8988T (cell line): ENCODE data around the gene TFAP2E.
A peak's percentile ranks its signal among the peaks of the same experiment; 100 is the strongest.

ENCODE experiments used
- DNase-seq: peaks from one replicate; pipeline ENCODE4 v3.0.0; 2011

The TFAP2E gene

DNA sequence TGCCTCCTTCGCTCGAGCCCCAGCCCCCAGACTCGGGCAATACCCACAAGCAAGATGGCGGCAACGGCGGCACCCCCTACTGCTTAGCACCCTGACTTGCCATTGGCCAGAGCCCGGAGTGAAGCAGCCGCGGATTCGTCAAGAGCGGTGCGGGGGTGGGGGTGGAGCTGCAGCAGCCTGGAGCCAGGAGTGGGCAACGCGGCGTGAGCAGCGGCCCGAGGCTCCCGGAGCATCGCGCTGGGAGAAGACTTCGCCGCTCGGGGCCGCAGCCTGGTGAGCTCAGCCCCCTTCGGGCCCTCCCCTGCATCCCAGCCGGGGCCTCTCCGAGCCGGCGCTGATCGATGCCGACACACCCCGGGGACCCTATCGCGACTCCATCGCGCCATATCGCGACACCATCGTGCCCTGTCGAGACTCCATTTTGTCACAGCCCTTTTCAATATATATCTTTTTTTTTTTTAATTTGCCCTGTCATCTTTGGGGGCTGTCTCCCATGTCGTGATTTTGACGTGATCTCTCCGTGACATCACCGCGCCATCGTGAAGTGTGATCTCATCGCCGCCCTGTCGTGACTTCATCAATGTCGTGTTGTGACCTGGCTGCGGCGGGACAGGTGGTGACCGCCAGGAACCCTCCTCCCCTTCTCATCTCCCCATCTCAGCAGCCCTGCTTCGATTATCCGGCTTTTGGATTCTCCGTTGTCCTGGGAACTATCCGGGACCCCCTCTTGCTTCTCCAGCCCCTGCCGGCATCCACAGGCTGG lies 15.3 kb upstream of the TFAP2E start, which contains the start of gene NCDN:
Gene NCDN (plus strand): TSS at position 189 of the 763 bp plus-strand sequence. CDS start 392 bp downstream, at position 581.
- peak; percentile 72 for DNase-seq

DNA sequence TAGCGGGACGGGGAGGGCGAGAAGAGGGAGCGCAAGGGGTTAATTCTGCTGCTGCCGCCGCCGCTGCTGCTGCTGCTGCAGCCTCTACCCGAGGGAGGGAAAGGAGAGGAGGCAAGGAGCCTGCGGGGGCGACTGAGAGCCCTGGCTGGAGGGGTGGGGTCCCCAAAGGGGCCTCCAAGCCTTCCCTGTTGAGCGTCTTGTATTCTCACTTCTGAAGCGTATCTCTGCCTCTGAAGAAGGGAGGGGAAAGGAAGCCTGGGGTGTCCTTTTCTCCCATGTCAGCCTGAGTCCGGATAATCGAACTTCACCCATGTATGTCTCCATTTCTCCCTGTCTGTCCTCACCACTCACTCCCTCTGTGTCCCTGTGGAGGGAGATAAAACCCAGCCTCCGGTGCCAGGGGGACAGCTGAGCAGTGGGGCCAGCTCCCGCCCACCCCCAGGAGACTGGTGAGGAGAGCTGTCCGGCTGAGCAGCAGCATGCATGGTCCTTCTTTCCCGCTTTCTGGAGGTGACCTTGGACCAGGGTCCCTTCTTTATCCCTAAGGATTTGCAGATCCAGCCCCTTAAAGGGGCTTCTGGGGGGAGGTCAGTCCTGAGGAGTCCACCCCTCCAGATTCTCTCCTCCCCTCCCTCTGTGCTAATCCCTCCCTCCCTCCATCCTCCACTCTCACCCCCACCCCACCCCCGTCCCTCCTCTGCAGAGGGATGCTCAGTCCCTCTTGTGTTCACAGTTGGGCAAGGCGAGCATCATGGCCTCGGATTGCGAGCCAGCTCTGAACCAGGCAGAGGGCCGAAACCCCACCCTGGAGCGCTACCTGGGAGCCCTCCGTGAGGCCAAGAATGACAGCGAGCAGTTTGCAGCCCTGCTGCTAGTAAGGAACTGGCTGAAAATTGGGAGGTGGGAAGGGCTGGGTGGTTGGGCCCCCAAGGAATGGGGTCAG lies 14.5 kb upstream of the TFAP2E start:
- no peak for DNase-seq

DNA sequence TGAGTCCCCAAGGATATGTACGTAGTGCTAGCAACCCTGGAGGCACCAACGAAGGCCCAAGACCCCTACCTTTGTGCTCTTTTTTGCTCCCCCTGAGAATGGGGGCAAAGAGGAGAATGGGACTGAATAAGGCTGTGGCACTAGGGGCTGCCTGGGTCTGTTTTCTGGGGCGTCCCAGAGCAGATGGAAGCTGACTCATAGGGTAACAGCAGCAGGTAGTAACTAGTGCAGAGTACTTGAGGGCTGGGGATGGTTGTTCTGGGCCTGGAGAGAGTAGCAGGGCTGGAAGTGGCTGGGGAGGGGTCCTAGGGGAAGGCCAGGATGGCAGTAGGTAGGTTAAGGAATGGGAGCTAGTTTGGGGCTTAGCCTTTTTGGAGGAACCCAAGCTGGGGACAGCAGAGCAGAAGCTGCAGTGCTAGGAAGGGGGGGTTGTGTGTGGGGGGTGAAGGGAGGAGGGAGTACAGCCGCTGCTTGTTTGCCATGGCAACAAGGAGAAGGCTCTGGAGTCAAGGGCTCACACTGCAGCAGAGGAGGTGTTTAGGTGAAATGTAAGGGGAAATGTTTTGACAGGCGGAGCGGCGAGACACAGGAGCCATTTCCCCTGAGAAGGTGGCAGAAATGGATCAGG lies 13.7 kb upstream of the TFAP2E start:
- DNase-seq = no peak

DNA sequence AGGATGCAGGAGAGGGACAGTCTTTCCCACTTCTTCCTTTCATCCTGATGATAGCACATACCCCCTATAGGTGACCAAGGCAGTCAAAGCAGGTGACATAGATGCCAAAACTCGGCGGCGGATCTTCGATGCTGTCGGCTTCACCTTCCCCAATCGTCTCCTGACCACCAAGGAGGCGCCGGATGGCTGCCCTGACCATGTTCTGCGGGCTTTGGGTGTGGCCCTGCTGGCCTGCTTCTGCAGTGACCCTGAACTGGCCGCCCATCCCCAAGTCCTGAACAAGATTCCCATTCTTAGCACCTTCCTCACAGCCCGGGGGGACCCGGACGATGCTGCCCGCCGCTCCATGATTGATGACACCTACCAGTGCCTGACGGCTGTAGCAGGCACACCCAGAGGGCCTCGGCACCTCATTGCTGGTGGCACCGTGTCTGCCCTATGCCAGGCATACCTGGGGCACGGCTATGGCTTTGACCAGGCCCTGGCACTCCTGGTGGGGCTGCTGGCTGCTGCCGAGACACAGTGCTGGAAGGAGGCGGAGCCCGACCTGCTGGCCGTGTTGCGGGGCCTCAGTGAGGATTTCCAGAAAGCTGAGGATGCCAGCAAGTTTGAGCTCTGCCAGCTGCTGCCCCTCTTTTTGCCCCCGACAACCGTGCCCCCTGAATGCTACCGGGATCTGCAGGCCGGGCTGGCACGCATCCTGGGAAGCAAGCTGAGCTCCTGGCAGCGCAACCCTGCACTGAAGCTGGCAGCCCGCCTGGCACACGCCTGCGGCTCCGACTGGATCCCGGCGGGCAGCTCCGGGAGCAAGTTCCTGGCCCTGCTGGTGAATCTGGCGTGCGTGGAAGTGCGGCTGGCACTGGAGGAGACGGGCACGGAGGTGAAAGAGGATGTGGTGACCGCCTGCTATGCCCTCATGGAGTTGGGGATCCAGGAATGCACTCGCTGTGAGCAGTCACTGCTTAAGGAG lies 12.6 kb upstream of the TFAP2E start:
- no peak for DNase-seq

DNA sequence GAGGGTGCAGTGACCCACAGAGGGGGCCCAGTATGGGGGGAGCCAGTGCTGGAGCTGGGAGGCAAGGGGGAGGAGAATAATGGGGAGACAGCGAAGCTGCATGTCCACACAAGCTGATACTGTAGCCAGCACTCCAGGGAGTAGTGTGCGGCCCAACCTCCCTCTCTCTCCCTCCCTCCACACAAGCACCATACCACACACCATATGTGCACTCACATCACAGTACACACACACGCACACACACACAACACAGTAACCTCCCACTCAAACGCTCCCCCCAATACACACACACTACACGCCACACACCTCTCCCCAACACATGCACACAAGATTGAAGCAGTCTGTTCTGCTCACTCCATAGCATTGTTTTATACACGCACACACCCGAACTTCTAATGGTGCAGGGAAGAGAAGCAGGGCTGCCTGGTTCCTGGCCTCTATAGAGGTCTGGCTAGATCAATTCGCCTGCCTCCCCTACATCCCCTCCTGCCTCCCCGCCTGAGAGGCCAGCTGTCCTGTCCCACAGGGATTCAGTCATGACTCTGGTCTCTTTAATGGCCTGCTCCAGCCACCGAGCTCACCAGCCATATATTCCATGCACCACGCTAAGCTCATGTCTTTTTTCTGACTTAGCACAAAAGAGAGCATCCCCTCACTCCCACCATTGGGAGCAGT lies 11.7 kb upstream of the TFAP2E start:
- DNase-seq = no peak

DNA sequence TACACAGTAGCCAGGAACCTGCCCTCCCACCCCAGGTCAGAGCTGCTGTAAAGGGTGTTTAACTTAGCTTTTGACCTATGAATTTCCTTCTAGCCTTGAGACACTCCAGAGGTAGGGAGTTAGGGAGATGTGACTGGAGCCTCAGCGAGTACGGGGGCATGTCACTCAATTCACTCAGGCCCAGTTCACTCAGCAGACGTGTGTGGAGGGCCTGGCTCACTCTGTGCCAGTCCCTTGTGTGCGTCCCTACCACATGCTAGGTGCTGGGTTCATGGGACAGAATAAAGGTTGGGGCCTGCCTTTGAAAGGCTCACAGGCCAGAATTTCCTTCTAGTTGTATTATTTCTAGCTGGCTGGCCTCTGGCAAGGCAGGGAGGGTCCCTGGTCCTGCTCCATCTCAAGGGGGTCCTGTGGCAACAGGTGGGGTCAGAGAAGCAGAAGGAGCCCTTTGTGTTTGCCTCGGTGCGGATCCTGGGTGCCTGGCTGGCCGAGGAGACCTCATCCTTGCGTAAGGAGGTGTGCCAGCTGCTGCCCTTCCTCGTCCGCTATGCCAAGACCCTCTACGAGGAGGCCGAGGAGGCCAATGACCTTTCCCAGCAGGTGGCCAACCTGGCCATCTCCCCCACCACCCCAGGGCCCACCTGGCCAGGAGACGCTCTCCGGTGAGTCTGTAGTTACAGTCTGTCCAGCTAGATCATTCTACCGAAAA lies 11.0 kb upstream of the TFAP2E start:
- no peak for DNase-seq

DNA sequence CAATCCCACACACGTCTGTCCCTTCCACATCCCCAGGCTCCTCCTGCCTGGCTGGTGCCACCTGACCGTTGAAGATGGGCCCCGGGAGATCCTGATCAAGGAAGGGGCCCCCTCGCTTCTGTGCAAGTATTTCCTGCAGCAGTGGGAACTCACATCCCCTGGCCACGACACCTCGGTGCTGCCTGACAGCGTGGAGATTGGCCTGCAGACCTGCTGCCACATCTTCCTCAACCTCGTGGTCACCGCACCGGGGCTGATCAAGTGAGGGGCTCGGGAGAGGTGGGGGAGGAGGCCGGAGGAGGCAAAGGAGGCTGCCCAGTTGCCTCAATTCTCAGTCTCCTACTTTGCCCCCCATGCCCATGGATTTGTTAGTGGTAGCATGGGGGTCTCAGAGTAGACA lies 9.9 kb upstream of the TFAP2E start:
- no peak for DNase-seq

DNA sequence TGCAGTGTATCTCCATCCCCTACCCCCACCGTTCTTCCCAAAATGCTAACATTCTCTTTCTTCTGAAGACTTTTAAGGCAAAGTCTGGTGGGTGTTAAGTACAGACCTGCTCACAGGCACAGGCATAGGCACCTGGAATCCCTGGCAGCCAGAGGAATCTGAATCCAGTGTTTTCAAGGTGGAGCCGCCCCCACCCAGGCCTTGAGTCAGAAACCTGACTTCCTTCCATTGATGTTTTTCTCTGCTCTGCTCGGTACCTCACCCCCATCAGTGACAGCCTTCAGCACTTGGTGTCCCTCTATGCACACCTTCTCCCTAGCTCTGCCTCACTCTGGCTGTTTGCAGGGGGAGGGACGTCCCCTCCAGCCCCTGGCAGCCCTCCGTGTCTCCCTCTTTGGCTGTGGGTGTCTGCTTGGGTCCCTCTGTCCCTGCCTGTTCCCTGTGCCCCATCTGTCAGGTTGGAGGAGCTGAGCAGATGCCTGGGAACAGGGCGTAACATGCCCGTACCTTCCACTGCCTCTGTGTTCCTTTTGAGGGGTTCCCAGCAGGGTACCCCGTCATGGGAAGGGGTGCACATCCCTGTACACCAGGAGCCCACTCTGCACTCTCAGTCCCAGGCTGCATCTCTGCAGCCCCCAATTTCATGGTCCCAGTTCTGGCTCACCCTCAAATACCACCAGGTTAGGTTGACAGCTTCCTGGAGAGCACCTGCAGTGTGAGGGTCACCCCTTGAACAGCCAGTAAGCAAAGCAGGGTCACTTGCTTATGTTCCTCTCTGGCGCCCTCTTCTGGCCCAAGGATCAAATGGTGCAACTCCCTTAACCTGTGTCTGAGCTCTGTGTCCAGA lies 8.9 kb upstream of the TFAP2E start:
- DNase-seq = peak; percentile 70

DNA sequence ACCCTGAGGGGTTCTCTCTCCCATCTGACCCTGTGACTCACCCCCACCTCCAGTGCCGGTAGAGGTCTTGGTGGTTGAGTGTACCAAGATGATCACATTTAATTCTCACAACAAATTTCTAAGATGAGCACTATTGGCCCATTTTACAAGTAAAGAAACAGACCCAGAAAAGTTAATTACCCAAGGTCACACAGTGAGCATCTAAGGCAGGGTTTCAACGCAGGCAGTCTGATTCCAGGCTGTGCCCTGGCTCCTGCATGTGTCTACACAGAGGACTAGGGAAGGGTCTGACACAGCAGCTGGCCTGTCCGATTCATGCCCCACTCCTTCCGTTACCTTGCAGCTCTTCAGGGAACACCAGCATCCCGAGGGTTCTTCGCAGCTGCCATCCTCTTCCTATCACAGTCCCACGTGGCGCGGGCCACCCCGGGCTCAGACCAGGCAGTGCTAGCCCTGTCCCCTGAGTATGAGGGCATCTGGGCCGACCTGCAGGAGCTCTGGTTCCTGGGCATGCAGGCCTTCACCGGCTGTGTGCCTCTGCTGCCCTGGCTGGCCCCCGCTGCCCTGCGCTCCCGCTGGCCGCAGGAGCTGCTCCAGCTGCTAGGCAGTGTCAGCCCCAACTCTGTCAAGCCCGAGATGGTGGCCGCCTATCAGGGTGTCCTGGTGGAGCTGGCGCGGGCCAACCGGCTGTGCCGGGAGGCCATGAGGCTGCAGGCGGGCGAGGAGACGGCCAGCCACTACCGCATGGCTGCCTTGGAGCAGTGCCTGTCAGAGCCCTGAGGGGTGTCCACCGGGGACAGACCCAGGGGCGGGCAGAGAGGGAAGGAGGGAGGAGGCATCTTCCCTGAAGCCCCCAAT lies 8.0 kb upstream of the TFAP2E start:
- DNase-seq = no peak

DNA sequence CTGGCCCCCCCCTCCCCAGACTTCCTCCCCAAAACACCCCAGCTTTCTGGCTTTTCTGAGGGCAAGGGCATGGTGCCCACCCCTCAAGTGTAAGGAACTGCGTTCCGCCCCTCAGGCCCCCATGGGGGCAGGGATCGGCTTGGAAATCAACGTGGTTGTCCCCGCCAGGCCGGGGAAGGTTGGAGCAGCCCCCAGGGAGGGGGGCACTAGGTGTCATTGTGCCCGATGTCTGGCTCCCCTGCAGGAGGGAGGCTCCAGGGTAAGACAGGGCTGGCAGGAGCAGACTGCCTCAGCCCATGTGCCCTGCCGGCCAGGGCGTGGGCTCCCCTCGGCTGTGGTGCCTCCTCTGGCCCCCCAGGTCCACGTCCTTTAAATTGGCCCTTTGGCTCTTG lies 7.4 kb upstream of the TFAP2E start:
- DNase-seq = no peak

DNA sequence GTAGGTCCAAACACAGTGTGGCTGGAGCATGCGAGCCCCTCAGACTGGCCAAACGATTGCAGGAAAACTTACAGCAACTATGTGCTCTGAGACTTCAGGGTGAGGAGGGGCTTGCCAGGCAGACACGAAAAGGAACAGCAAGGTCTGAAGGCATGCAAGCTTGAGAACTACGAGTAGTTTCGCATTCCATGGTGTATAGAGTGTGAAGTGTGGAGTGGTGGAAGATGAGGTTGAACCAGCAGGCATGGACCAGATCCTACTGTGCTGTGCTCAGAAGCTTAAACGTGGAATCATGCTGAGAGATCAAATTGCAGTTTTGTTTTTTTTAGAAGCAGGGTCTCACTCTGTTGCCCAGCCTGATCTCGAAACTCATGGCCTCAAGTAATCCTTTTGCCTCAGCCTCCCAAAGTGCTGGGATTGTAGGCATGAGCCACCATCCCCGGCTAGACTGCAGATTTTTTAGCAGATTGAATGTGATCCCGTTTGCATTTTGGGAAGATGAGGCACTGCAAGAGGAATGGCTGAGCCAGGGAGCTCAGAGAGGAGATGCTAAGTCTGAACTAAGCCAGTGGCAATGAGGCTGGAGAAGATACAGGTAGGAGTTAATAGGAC lies 5.1 kb upstream of the TFAP2E start:
- no peak for DNase-seq

DNA sequence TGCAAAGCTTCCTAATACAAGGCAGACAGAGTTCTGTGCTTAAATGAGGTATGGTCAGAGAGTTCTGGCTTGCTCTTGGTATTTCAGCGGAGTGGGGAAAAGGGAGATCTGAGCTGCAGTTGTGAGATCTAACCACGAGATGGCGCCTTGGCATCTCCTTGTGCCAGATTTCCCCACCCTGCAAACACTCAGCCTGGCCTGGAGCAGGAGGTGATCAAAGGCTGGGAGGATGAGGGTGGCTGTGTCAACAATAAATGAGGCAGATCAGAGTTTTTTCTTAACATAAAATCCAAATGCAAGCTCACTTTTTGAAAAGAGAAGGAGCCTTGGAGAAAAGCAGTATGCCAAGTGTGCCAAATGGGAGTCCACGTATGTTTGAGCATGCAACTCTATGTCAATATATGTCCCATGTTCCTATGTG lies 4.1 kb upstream of the TFAP2E start:
- DNase-seq = peak; percentile 78

DNA sequence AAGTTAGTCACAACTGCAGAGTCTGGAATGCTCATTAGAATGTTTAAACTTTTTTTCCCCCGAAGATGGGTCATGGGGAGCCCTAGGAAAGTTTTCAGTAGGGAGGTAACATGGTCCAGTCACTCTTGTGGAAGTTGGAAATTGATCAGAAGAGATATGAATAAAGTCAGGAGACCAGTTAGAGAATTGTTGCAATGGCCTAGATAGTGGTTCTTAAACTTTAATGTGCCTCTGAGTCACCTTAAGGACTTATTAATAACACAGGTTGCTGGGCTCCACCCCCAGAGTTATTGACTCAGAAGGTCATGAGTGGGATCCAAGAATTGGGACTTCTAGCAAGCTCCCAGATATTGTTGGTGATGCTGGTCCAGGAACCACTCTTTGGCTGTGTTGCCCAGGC lies 3.2 kb upstream of the TFAP2E start:
- no peak for DNase-seq

DNA sequence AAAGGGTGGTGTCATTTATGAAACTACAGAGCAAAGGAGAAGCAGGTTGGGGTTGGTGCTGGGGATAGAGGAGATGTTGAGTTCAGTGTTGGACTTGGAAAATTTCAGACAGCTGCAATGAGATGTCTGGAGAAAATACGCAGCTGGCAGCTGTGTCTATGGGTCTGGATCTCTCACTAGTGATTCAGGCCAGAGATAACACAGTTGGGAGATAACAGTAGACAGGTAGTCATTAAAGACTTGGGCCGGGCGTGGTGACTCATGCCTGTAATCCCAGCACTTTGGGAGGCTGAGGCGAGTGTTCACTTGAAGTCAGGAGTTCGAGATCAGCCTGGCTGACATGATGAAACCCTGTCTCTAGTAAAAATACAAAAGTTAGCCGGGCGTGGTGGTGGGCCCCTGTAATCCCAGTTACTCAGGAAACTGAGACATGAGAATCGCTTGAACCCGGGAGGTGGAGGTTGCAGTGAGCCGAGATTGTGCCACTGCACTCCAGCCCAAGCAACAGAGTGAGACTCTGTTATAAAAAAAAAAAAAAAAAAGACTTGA lies 2.5 kb upstream of the TFAP2E start:
- no peak for DNase-seq

DNA sequence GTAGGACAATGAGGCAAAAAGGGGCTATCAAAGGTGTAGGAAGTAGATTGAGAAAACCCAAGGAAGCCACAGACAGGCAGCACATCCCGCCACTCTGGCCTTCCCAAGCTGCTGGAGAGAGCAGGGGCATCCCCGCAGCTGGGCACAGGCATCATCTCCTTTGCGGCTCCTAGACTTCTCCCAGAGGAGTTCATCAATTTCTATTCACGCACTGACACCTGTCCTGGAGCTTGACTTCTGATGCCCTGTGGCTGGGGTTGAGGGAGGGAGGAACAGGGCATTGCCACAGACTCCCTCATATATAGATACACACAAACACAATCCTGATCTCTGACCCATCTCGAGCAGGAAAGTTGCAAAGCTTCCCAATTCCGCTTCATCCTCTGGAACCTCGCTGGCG lies 1.9 kb upstream of the TFAP2E start:
- no peak for DNase-seq

DNA sequence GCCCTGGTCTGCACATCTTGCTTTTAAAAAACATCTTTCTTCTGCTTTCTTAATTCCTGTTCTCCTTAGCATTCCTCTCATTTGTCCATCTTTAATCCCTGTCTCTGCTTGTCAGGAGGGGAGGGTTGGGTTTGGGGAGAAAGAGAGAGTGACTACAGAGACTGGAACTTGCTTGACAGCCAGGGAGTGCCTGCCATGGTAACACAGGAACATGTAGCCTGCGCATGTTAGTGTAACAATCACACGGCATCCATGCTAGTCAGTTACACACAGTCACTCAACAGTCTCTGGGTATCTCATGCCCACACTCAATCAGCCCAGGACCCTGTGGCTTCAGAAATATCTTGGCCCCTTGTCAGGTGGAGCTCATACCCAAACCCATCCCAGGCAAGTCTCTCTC lies 818 bp upstream of the TFAP2E start:
- DNase-seq = no peak

DNA sequence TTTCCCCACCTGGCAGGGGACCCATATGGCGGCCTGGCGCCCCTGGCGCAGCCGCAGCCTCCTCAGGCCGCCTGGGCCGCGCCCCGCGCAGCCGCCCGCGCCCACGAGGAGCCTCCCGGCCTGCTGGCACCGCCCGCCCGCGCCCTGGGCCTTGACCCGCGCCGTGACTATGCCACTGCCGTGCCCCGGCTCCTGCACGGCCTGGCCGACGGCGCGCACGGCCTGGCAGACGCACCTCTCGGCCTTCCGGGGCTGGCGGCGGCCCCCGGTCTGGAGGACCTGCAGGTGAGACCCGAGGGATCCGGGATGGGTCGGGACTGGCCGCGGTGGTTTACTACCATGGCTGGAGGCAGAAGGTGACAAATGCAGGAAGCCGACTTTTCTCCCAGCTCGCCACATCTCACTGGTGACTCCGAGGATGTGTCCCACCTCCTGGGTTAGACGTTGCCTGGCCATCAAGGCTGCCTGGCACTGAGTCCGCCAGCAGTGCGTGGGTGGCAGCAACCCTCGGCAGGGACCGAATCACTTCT lies 1.1 kb downstream of the TFAP2E start:
- no peak for DNase-seq
